ENCODE results near the gene ASPG.

The ASPG gene

DNA sequence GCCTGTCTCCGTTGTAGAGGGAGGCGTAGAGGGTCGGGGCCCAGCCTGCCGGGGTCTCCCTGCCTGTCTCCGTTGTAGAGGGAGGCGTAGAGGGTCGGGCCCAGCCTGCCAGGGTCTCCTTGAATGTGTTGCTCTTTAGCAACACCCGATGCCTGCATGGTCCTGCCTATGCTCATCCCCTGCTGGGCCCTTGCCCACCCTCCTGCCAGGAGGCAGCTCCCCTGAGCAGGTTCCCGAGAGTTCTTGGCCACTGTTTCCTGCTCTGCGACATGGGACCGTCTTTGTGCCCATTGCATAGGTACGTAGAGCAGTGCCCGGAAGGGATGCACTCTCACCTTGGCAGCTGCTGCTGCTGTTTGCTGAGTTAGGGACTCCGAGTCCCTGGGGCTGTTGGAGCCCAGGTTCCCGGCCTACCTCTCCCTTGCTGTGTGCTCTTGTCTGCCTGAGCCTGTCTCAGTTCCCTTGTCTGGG is 56.2 kb downstream of the ASPG start:
- Histone ChIP-seq H3K4me3 (ENCODE audit: low read depth, low read length) (no peak overlapping the region), H3K27ac (ENCODE audit: extremely low read depth, low read depth, low read length) (no peak overlapping the region), H3K36me3 (ENCODE audit: control insufficient read depth in 2 of 2, insufficient read depth in 1 of 2, low read length in 2 of 2) (peaks cover 0 to 16% of the 10 kb centered on the region in 2 experiments; a peak in 1 of 3 replicates), H3K4me1 (ENCODE audit: control insufficient read depth, insufficient read depth, low read length) (peaks cover 7% of the 10 kb centered on the region), H3K9me3 (ENCODE audit: control insufficient read depth, insufficient read depth, low read depth, low read length) (no peaks in the 10 kb centered on the region)
- TF ChIP-seq SCRT2 (tag by site-specific recombination; IDR thresholded peaks at IDR 0.05) (no peak), ZNF510 (tag by site-specific recombination; IDR thresholded peaks at IDR 0.05; ENCODE audit: insufficient replicate concordance) (no peak), ZBTB48 (tag by site-specific recombination; IDR thresholded peaks at IDR 0.05) (peak; percentile 55; the same call in 1 of the 2 replicates), ZFP37 (tag by site-specific recombination; IDR thresholded peaks at IDR 0.05) (no peak), ZNF16 (tag by site-specific recombination; IDR thresholded peaks at IDR 0.05; ENCODE audit: low read depth) (no peak), ZNF544 (tag by site-specific recombination; IDR thresholded peaks at IDR 0.05) (no peak)
- TF ChIP-seq, protein P1, sequence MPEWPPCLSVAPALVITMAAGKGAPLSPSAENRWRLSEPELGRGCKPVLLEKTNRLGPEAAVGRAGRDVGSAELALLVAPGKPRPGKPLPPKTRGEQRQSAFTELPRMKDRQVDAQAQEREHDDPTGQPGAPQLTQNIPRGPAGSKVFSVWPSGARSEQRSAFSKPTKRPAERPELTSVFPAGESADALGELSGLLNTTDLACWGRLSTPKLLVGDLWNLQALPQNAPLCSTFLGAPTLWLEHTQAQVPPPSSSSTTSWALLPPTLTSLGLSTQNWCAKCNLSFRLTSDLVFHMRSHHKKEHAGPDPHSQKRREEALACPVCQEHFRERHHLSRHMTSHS (tag by site-specific recombination; IDR thresholded peaks at IDR 0.05): no peak
- TF ChIP-seq, protein P2, sequence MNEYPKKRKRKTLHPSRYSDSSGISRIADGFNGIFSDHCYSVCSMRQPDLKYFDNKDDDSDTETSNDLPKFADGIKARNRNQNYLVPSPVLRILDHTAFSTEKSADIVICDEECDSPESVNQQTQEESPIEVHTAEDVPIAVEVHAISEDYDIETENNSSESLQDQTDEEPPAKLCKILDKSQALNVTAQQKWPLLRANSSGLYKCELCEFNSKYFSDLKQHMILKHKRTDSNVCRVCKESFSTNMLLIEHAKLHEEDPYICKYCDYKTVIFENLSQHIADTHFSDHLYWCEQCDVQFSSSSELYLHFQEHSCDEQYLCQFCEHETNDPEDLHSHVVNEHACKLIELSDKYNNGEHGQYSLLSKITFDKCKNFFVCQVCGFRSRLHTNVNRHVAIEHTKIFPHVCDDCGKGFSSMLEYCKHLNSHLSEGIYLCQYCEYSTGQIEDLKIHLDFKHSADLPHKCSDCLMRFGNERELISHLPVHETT (tag by site-specific recombination; IDR thresholded peaks at IDR 0.05): no peak
- TF ChIP-seq, protein P3, sequence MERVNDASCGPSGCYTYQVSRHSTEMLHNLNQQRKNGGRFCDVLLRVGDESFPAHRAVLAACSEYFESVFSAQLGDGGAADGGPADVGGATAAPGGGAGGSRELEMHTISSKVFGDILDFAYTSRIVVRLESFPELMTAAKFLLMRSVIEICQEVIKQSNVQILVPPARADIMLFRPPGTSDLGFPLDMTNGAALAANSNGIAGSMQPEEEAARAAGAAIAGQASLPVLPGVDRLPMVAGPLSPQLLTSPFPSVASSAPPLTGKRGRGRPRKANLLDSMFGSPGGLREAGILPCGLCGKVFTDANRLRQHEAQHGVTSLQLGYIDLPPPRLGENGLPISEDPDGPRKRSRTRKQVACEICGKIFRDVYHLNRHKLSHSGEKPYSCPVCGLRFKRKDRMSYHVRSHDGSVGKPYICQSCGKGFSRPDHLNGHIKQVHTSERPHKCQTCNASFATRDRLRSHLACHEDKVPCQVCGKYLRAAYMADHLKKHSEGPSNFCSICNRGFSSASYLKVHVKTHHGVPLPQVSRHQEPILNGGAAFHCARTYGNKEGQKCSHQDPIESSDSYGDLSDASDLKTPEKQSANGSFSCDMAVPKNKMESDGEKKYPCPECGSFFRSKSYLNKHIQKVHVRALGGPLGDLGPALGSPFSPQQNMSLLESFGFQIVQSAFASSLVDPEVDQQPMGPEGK (tag by site-specific recombination; IDR thresholded peaks at IDR 0.05): no peak
- POLR2A ChIA-PET: no interaction called here
- CTCF ChIA-PET: no interaction called here

DNA sequence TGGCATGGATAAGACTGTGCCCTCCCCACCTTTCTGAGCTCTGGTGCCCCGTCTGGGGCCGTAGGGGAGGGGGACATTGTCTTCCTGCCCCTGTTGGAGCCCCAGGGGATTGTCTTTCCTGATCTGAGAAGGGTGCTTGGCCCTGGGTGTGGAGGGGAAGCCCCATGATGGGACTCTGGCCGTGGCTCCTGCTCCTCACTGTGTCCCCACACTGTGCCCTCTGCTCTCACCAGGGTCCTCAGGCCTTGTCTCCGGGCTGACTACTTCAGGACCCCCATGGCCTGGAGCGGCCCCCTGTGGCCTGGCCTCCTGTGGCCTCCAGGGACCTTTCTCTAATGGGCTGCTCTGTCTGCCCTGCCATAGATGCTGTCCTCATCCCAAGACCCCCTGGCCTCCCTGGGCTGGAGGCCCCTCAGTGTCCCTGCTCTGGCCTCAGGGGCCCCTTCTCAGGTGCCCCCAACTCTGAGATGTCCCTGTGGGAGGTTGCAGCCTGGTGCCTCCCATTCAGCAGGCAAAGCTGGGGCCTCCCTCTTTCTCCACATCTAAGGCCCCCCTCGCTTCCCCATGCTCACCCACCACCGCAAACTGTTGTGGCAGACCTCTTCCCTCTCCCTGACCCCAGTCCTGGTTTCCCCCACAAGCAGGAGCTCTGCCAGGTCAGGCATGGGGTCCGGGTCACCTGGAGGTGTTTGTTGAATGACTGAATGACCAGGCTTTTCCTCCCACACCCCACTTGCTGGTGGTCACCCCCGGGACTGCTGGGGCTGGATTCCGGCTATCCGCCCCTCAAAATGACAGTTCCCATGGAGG is 56.8 kb downstream of the ASPG start:
- ChIA-PET POLR2A (no interaction called here), CTCF (no interaction called here)
- H3K4me1 ChIP-seq (ENCODE audit: control insufficient read depth, insufficient read depth, low read length): 0 out of 2 replicates have a peak, but pooled peaks cover 4% of the 10 kb centered on the region
- H3K4me3 ChIP-seq (ENCODE audit: low read depth, low read length): no peak overlapping the region
- H3K27ac ChIP-seq (ENCODE audit: extremely low read depth, low read depth, low read length): no peak overlapping the region
- TF ChIP-seq GLIS1 (tag by site-specific recombination; IDR thresholded peaks at IDR 0.05) (peak; percentile 68), ZIC2 (tag by site-specific recombination; IDR thresholded peaks at IDR 0.05) (peak; percentile 78), GLIS2 (tag by site-specific recombination; IDR thresholded peaks at IDR 0.05) (peak; percentile 73), ZNF416 (tag by site-specific recombination; IDR thresholded peaks at IDR 0.05) (no peak)
- no peaks in the 10 kb centered on the region for H3K9me3 ChIP-seq (ENCODE audit: control insufficient read depth, insufficient read depth, low read depth, low read length)
- H3K36me3 ChIP-seq (ENCODE audit: control insufficient read depth in 2 of 2, insufficient read depth in 1 of 2, low read length in 2 of 2): peaks cover 0 to 16% of the 10 kb centered on the region in 2 experiments; a peak in 1 of 3 replicates

DNA sequence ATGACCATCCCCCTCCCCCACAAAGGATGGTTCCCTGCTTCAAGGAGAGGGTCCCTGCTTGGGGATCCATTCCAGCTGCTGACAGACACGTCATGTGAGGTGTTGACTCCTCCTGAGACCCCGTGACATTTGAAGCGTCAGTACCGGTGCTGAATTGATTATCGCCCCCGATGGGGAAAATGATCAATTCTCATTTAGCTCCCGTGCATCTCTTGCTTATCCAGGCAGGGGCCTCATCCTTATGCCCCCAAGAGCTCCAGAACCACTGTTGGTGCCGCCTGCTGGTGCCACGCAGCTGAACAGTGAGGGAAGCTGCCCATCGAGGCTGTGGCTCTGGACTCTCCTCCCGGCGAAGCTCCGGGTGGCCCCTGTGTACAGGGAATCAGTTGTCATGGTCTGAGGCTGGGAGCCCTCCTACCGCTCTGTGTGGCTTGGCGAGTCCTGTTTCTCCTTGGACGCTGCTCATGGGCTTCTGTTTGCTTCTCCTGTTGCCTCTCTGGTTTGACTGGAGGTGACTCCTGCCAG is 57.5 kb downstream of the ASPG start:
- ChIA-PET CTCF (interaction anchor here (0.7 kb wide), 1 partner anchor 14 kb away, joined by 3 read pairs; no protein-coding TSS in a partner anchor), POLR2A (no interaction called here)
- 0 out of 2 replicates have a peak, but pooled peaks cover 4% of the 10 kb centered on the region for H3K4me1 ChIP-seq (ENCODE audit: control insufficient read depth, insufficient read depth, low read length)
- TF ChIP-seq ZSCAN30 (tag by site-specific recombination; IDR thresholded peaks at IDR 0.05): no peak
- no peak for TF ChIP-seq RBAK (tag by site-specific recombination; IDR thresholded peaks at IDR 0.05)
- TF ChIP-seq, protein P2 (tag by site-specific recombination; IDR thresholded peaks at IDR 0.05): no peak
- no peak for TF ChIP-seq ZNF654 (tag by site-specific recombination; IDR thresholded peaks at IDR 0.05; ENCODE audit: low read depth)
- no peak for TF ChIP-seq ZNF830 (tag by site-specific recombination; IDR thresholded peaks at IDR 0.05; ENCODE audit: low read depth)
- TF ChIP-seq, protein P4, sequence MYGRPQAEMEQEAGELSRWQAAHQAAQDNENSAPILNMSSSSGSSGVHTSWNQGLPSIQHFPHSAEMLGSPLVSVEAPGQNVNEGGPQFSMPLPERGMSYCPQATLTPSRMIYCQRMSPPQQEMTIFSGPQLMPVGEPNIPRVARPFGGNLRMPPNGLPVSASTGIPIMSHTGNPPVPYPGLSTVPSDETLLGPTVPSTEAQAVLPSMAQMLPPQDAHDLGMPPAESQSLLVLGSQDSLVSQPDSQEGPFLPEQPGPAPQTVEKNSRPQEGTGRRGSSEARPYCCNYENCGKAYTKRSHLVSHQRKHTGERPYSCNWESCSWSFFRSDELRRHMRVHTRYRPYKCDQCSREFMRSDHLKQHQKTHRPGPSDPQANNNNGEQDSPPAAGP (tag by site-specific recombination; IDR thresholded peaks at IDR 0.05): no peak
- TF ChIP-seq ZNF629 (tag by site-specific recombination; IDR thresholded peaks at IDR 0.05): no peak
- no peak for TF ChIP-seq MYNN (tag by site-specific recombination; IDR thresholded peaks at IDR 0.05; ENCODE audit: borderline replicate concordance)
- no peak for TF ChIP-seq ZEB2 (tag by site-specific recombination; IDR thresholded peaks at IDR 0.05)
- no peak for TF ChIP-seq ZNF621 (tag by site-specific recombination; IDR thresholded peaks at IDR 0.05)
- TF ChIP-seq ZNF121 (tag by site-specific recombination; IDR thresholded peaks at IDR 0.05): no peak
- no peak for TF ChIP-seq OSR2 (tag by site-specific recombination; IDR thresholded peaks at IDR 0.05)
- TF ChIP-seq ZNF2 (tag by site-specific recombination; IDR thresholded peaks at IDR 0.05): no peak

More for the DNA sequence above, 57.5 kb downstream of the ASPG start:
- no peak overlapping the region for H3K4me3 ChIP-seq (ENCODE audit: low read depth, low read length)
- no peak overlapping the region for H3K27ac ChIP-seq (ENCODE audit: extremely low read depth, low read depth, low read length)
- peaks cover 0 to 16% of the 10 kb centered on the region in 2 experiments; a peak in 1 of 3 replicates for H3K36me3 ChIP-seq (ENCODE audit: control insufficient read depth in 2 of 2, insufficient read depth in 1 of 2, low read length in 2 of 2)
- no peaks in the 10 kb centered on the region for H3K9me3 ChIP-seq (ENCODE audit: control insufficient read depth, insufficient read depth, low read depth, low read length)

All from HEK293 (cell line).